ENCODE measurements around the gene ELSPBP1. TPM values are rescaled to one million over a fixed set of nuclear protein-coding genes. Genes with fewer than 3 reads are reported as not detected.
A peak's percentile ranks its signal among the peaks of the same experiment; 100 is the strongest.

ELSPBP1 gene
- total and polyA plus RNA-seq, 2 experiments from 2014 or later = not detected

DNA sequence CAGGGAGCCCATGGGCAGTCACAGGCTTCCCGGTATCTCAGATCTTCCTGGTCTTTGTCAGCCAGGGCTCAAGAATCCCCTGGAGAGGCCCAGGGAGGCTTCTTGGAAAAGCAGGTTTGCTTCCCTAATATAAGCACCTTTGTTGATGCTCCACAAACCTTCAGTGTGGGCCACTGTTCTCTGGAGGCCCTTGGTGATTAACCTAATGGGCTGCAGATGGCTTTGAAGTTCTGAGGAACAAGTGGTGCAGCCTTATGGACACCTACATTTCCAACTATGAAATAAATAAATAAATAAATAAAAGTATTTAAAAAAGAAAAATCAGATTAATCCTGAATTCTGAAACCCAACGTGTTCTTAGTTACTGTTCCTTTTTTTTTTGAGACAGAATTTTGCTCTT is 2.4 kb upstream of the ELSPBP1 start, which contains the start of gene BSPH1:
BSPH1 (minus strand) TSS at position 101 of the 400 bp plus-strand sequence; CDS start at position 12, 89 bp downstream.
- Mint-ChIP-seq H3K4me1 (0 out of 3 replicates have a peak, but pooled peaks cover 3% of the 10 kb centered on the region), H3K36me3 (ENCODE audit: low read depth) (no peaks in the 10 kb centered on the region), H3K4me3 (no peak within 1 kb of the TSS), H3K27ac (no peak within 1 kb of the TSS), H3K9me3 (no peaks in the 10 kb centered on the region), H3K27me3 (ENCODE audit: insufficient read depth, low read depth, poor library complexity) (no peaks in the 10 kb centered on the region)
- Histone ChIP-seq H3K79me2 (replicated peaks; ENCODE audit: insufficient read depth) (no peaks in the 10 kb centered on the region), H2AFZ (peak within 1 kb of the TSS; percentile 35; the same call in 1 of the 2 replicates), H3K4me3 (no peak within 1 kb of the TSS), H4K20me1 (replicated peaks; ENCODE audit: insufficient read depth) (no peaks in the 10 kb centered on the region), H3K27ac (ENCODE audit: low read depth) (no peak within 1 kb of the TSS), H3K4me1 (ENCODE audit: insufficient read depth) (no peaks in the 10 kb centered on the region), H3K27me3 (ENCODE audit: insufficient read depth) (no peaks in the 10 kb centered on the region), H3K9me2 (ENCODE audit: insufficient read depth) (peaks cover 16% of the 10 kb centered on the region; the same call in 1 of the 2 replicates), H3K4me2 (no peak within 1 kb of the TSS), H3K36me3 (ENCODE audit: insufficient read depth) (no peaks in the 10 kb centered on the region), H3F3A (replicated peaks; ENCODE audit: low read depth) (no peaks in the 10 kb centered on the region)
- no peak for TF ChIP-seq CREB1 (CRISPR knock-in tag; IDR thresholded peaks at IDR 0.05; ENCODE audit: low read depth)
- TF ChIP-seq ZNF331 (CRISPR knock-in tag; IDR thresholded peaks at IDR 0.05; ENCODE audit: low read depth) = no peak
- TF ChIP-seq ZNF114 (CRISPR knock-in tag; IDR thresholded peaks at IDR 0.05) = no peak
- TF ChIP-seq JUNB (IDR thresholded peaks at IDR 0.05; ENCODE audit: unreplicated experiment) = no peak
- TF ChIP-seq ZNF462 (CRISPR knock-in tag; IDR thresholded peaks at IDR 0.05) = no peak
- no peak for TF ChIP-seq CTCF (conservative IDR thresholded peaks at IDR 0.05; ENCODE audit: low read depth in 2 of 2)
- no peak for TF ChIP-seq EZH2 (IDR thresholded peaks at IDR 0.05; ENCODE audit: low read depth, unreplicated experiment)
- TF ChIP-seq NANOG (IDR thresholded peaks at IDR 0.05; ENCODE audit: borderline replicate concordance) = no peak
- TF ChIP-seq STAT1 (IDR thresholded peaks at IDR 0.05; ENCODE audit: unreplicated experiment) = no peak
- TF ChIP-seq POLR2AphosphoS5 (IDR thresholded peaks at IDR 0.05; ENCODE audit: low read depth) = no peak
- TF ChIP-seq, protein P1, sequence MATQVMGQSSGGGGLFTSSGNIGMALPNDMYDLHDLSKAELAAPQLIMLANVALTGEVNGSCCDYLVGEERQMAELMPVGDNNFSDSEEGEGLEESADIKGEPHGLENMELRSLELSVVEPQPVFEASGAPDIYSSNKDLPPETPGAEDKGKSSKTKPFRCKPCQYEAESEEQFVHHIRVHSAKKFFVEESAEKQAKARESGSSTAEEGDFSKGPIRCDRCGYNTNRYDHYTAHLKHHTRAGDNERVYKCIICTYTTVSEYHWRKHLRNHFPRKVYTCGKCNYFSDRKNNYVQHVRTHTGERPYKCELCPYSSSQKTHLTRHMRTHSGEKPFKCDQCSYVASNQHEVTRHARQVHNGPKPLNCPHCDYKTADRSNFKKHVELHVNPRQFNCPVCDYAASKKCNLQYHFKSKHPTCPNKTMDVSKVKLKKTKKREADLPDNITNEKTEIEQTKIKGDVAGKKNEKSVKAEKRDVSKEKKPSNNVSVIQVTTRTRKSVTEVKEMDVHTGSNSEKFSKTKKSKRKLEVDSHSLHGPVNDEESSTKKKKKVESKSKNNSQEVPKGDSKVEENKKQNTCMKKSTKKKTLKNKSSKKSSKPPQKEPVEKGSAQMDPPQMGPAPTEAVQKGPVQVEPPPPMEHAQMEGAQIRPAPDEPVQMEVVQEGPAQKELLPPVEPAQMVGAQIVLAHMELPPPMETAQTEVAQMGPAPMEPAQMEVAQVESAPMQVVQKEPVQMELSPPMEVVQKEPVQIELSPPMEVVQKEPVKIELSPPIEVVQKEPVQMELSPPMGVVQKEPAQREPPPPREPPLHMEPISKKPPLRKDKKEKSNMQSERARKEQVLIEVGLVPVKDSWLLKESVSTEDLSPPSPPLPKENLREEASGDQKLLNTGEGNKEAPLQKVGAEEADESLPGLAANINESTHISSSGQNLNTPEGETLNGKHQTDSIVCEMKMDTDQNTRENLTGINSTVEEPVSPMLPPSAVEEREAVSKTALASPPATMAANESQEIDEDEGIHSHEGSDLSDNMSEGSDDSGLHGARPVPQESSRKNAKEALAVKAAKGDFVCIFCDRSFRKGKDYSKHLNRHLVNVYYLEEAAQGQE (IDR thresholded peaks at IDR 0.05; ENCODE audit: unreplicated experiment) = no peak
- no peak for TF ChIP-seq EZH2phosphoT487 (IDR thresholded peaks at IDR 0.05; ENCODE audit: unreplicated experiment)
- ATAC-seq = no peak
- no peak for DNase-seq (ENCODE audit: low spot score)
